Heart left ventricle (tissue), 16 donors: ENCODE data around the gene PROSER2. TPM values are rescaled to one million over a fixed set of nuclear protein-coding genes. Genes with fewer than 3 reads are reported as not detected.

Experiments used
- ATAC-seq, 4 donors: fragments of 200-7000 bp; cut with Tn5 transposase; one replicate each; pipeline ENCODE4 v1.9.1; 2020 to 2022; ENCODE audit warnings: moderate library complexity in 4 of 4, mild to moderate bottlenecking in 3 of 4, moderate number of reproducible peaks in 1 of 4
- DNase-seq, 5 donors: peaks; one replicate each; pipeline ENCODE4 v3.0.0-alpha.2; 2020
- H3K27ac ChIP-seq, 12 donors: fragments of 200-600 bp; sonication (generic) in 4 of 12; one replicate each; pipeline versions ENCODE4 v1.5.0 to v1.8.0; 2016 to 2022; ENCODE audit warnings: mild to moderate bottlenecking in 2 of 12
- H3K27me3 ChIP-seq, 9 donors: fragments of 200-600 bp; sonication (generic) in 2 of 9; one replicate each; pipeline versions ENCODE4 v1.5.1 to v1.8.0; 2016 to 2022; ENCODE audit warnings: mild to moderate bottlenecking in 3 of 9
- H3K36me3 ChIP-seq, 9 donors: fragments of 200-600 bp; sonication (generic) in 2 of 9; one replicate each; pipeline versions ENCODE4 v1.5.0 to v1.8.0; 2018 to 2022; ENCODE audit warnings: mild to moderate bottlenecking in 2 of 9
- H3K4me1 ChIP-seq, 12 donors: fragments of 200-600 bp; sonication (generic) in 4 of 12; one replicate each; pipeline versions ENCODE4 v1.5.0 to v1.8.0; 2016 to 2022; ENCODE audit warnings: mild to moderate bottlenecking in 3 of 12
- H3K4me3 ChIP-seq, 12 donors: fragments of 200-600 bp; sonication (generic) in 4 of 12; one replicate each; pipeline versions ENCODE4 v1.5.0 to v1.8.0; 2017 to 2022; ENCODE audit warnings: mild to moderate bottlenecking in 9 of 12, moderate library complexity in 4 of 12
- H3K9me3 ChIP-seq, 12 donors: fragments of 200-600 bp; sonication (generic) in 4 of 12; one replicate each; pipeline versions ENCODE4 v1.5.0 to v1.8.0; 2016 to 2022; ENCODE audit warnings: mild to moderate bottlenecking in 1 of 12
- POLR2A ChIP-seq, 2 donors: fragments of 450-650 bp; IDR thresholded peaks; one replicate each; pipeline ENCODE4 v1.6.1; 2017; ENCODE audit warnings: antibody characterized with exemption in 2 of 2, mild to moderate bottlenecking in 2 of 2, moderate library complexity in 2 of 2
- WGBS, 4 donors: extraction: QIAGEN DNeasy Blood & Tissue Kit in 2 of 4; methylation state at CpG; one replicate each; pipeline versions ENCODE4 v1.1.5 to v1.1.7; 2013 to 2018; 5-methylcytosine and 5-hydroxymethylcytosine counted together
- intact Hi-C, 10 donors: fragments of 100-400 bp; cut with DNase I; formaldehyde crosslinking; loops; one replicate each; pipeline versions ENCODE4 v1.11.1 to v1.14.2; 2022
- polyA plus RNA-seq, 2 donors: library from polyadenylated mRNA; stranded (reverse); fragments of 200-250 nt; gene quantifications; one replicate each; pipeline ENCODE4 v1.2.3, GENCODE V29; 2013
- total RNA-seq, 9 donors: library from RNA; depleted of rRNA in 2 of 9; stranded (reverse); fragments of >200 nt in 2 of 9; fragmentation: NEBNext Ultra II Directional in 3 of 9; extraction: Animal tissue kit (Norgen Biotek cat#: 25700) in 3 of 9; gene quantifications; one replicate each; pipeline versions ENCODE4 v1.1.0 to v1.2.4, GENCODE V29; 2016 to 2023
- TF ChIP-seq, protein P1 (sequence below), 12 donors: fragments of 200-600 bp; sonication (generic) in 4 of 12; IDR thresholded peaks; one replicate each; pipeline versions ENCODE4 v1.5.0 to v1.8.0; 2018 to 2022; ENCODE audit warnings: antibody characterized with exemption in 12 of 12, mild to moderate bottlenecking in 5 of 12
- donor health status: ischemic (EF 13 %, LVEDD 7.1; RV severe dilation, severe dysfunction).
- donor health status: healthy with polysubstance abuse.
- donor health status: DM: no; HTN: yes; CAD: no.
- donor health status: DM: no; HTN: no; CAD: no.
- donor health status: ischemic (EF 25% LVEDD 6.9; RV normal size, moderate dysfunction).
- donor health status: ischemic (EF 25% LVEDD 5.7; RV mildly dilated, moderate dysfunction).
- donor health status: healthy.
- donor health status: DM: yes; HTN: yes; CAD: no.
- donor health status: ischemic (EF 35%, LVEDD 5.7; RV mildly dilated, moderate dysfunction).
- donor health status: nonischemic (EF 11% LVEDD 7.7; RV severe dilation, severe dysfunction).
- donor health status: DM: yes; HTN: yes; CAD: no.
- donor health status: PGD.
- donor health status: ischemic (EF 29% LVEDD 5.4; RV normal size, mild dysfunction).
- donor health status: nonischemic (EF 23%, LVEDD 6.1; RV moderate dilation, normal function).

The PROSER2 gene
- total and polyA plus RNA-seq, 11 donors, result 0.38 to 3.3 (median 0.83) TPM

GRCh38 chr10:11882646-11883375 is 59.7 kb downstream of the PROSER2 start:
- intact Hi-C loops, result no loop called here
- WGBS, 4 donors, result 89 to 93% (median 92%) methylated on average over 14 of the region's 14 CpGs
- Histone ChIP-seq H3K27ac (no peak overlapping the region), H3K36me3 (no peaks in the 10 kb centered on the region), H3K4me1 (peaks cover 0 to 2% (median 0%) of the 10 kb centered on the region in 12 donors), H3K4me3 (no peak overlapping the region), H3K27me3 (no peaks in the 10 kb centered on the region), H3K9me3 (no peaks in the 10 kb centered on the region)
- no peak for TF ChIP-seq POLR2A (IDR thresholded peaks at IDR 0.05)
- TF ChIP-seq, protein P1, sequence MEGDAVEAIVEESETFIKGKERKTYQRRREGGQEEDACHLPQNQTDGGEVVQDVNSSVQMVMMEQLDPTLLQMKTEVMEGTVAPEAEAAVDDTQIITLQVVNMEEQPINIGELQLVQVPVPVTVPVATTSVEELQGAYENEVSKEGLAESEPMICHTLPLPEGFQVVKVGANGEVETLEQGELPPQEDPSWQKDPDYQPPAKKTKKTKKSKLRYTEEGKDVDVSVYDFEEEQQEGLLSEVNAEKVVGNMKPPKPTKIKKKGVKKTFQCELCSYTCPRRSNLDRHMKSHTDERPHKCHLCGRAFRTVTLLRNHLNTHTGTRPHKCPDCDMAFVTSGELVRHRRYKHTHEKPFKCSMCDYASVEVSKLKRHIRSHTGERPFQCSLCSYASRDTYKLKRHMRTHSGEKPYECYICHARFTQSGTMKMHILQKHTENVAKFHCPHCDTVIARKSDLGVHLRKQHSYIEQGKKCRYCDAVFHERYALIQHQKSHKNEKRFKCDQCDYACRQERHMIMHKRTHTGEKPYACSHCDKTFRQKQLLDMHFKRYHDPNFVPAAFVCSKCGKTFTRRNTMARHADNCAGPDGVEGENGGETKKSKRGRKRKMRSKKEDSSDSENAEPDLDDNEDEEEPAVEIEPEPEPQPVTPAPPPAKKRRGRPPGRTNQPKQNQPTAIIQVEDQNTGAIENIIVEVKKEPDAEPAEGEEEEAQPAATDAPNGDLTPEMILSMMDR (IDR thresholded peaks at IDR 0.05), result no peak
- ATAC-seq (no peak), DNase-seq (peak in 2 of 5 donors; percentile 7 to 23)

DNA sequence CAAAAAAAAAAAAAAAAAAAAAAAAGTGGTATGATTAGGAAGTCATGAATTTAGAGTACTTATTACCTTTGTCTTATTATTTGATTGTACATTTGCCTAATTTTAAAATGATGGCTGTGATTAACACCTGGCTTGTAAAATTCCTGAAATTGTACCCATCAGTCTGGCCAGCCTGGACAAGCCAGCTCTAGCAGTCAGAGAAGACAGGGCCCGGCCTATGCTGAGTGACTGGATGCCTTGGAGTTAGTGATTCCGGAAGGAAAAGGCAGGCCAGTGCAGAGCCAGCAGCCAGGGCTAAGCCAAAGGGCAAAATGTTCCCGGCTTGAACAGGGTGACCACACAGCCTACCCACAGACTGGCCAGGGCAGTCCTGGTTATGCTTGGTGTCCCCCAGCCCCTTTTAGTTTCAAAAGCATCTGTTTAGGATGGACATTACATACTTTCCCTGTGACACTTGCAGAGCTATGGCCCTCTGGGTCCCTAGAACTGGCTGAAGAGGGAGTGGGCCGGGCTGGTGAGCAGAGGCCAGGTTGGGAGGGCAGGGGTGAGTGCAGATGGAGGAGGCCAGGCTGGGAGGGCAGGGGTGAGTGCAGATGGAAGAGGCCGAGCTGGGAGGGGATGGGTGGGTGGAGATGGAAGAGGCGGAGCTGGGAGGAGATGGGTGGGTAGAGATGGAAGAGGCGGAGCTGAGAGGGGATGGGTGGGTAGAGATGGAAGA is 61.7 kb downstream of the PROSER2 start:
- WGBS, 4 donors, result 75 to 84% (median 80%) methylated on average over 7 of the region's 7 CpGs
- Histone ChIP-seq H3K9me3 (no peaks in the 10 kb centered on the region), H3K27ac (no peak overlapping the region), H3K4me1 (peaks cover 0 to 2% (median 0%) of the 10 kb centered on the region in 12 donors), H3K4me3 (no peak overlapping the region), H3K27me3 (no peaks in the 10 kb centered on the region), H3K36me3 (no peaks in the 10 kb centered on the region)
- intact Hi-C loops, result no loop called here
- TF ChIP-seq, protein P1 (IDR thresholded peaks at IDR 0.05), result no peak
- no peak for TF ChIP-seq POLR2A (IDR thresholded peaks at IDR 0.05)
- ATAC-seq (no peak), DNase-seq (peak in 1 of 5 donors; percentile 30)

DNA sequence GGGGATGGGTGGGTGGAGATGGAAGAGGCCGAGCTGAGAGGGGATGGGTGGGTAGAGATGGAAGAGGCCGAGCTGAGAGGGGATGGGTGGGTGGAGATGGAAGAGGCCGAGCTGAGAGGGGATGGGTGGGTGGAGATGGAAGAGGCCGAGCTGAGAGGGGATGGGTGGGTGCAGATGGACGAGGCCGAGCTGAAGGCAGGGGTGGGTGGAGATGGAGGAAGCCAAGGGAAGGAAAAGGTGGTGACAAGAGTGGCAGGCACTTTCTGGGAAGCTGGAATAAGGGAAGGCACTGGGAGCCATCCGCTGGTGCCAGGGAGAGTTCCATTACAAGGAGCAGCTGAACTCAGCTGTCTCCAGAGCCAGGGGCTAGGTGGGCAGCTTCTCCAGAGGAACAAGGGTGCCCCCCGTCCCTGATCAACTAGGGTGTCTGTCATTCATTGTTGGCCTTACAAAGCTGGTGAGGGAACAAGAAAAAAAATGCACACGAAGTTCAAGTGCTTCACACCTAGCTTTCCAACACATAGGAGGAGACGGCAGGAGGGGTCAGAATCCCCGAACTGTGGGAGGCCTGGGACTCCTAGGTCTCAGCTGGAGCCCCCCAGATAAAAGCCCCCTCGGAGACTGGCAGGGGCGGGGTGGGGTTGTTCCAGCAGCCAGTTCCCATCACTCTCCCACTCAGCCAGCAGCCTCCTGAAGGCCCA is 62.4 kb downstream of the PROSER2 start:
- intact Hi-C loops, result no loop called here
- Histone ChIP-seq H3K27me3 (no peaks in the 10 kb centered on the region), H3K27ac (no peak overlapping the region), H3K4me1 (peaks cover 0 to 2% (median 0%) of the 10 kb centered on the region in 12 donors), H3K36me3 (no peaks in the 10 kb centered on the region), H3K9me3 (no peaks in the 10 kb centered on the region), H3K4me3 (no peak overlapping the region)
- 78 to 83% (median 80%) methylated on average over 13 of the region's 13 CpGs for WGBS, 4 donors
- DNase-seq (no peak), ATAC-seq (no peak)
- TF ChIP-seq, protein P1 (IDR thresholded peaks at IDR 0.05), result no peak
- no peak for TF ChIP-seq POLR2A (IDR thresholded peaks at IDR 0.05)

GRCh38 chr10:11886138-11886474 is 63.0 kb downstream of the PROSER2 start:
- no peaks in the 10 kb centered on the region for H3K9me3 ChIP-seq
- no peaks in the 10 kb centered on the region for H3K27me3 ChIP-seq
- no peak overlapping the region for H3K27ac ChIP-seq
- ATAC-seq (peak in 3 of 4 donors; percentile 75 to 77 (median 75)), DNase-seq (peak in 2 of 5 donors; percentile 47 to 48)
- TF ChIP-seq, protein P1 (IDR thresholded peaks at IDR 0.05), result no peak
- no peak for TF ChIP-seq POLR2A (IDR thresholded peaks at IDR 0.05)
- H3K36me3 ChIP-seq, result no peaks in the 10 kb centered on the region
- H3K4me3 ChIP-seq, result no peak overlapping the region
- intact Hi-C loops, result no loop called here
- peaks cover 0 to 2% (median 0%) of the 10 kb centered on the region in 12 donors for H3K4me1 ChIP-seq
- 55 to 62% (median 58%) methylated on average over 6 of the region's 6 CpGs for WGBS, 4 donors
